Fibroblast of lung (primary cell): Measurements from ENCODE around the gene AQP1.

Experiments
- EZH2 ChIP-seq: IDR thresholded peaks from 2 replicates; pipeline ENCODE4 v1.5.1; 2012; ENCODE audit warnings: low read length, control low read depth, mild to moderate bottlenecking; ENCODE audit errors: missing control alignments
- TF ChIP-seq, protein P1 (sequence below), 2 donors: IDR thresholded peaks in 1 of 2; conservative IDR thresholded peaks in 1 of 2; 1 replicate in 1 of 2; 2 replicates in 1 of 2; pipeline ENCODE4 v1.5.1; 2011 to 2012; ENCODE audit warnings: low read length in 2 of 2, control low read depth in 1 of 2, inconsistent platforms in 1 of 2, low read depth in 1 of 2, mild to moderate bottlenecking in 1 of 2

DNA sequence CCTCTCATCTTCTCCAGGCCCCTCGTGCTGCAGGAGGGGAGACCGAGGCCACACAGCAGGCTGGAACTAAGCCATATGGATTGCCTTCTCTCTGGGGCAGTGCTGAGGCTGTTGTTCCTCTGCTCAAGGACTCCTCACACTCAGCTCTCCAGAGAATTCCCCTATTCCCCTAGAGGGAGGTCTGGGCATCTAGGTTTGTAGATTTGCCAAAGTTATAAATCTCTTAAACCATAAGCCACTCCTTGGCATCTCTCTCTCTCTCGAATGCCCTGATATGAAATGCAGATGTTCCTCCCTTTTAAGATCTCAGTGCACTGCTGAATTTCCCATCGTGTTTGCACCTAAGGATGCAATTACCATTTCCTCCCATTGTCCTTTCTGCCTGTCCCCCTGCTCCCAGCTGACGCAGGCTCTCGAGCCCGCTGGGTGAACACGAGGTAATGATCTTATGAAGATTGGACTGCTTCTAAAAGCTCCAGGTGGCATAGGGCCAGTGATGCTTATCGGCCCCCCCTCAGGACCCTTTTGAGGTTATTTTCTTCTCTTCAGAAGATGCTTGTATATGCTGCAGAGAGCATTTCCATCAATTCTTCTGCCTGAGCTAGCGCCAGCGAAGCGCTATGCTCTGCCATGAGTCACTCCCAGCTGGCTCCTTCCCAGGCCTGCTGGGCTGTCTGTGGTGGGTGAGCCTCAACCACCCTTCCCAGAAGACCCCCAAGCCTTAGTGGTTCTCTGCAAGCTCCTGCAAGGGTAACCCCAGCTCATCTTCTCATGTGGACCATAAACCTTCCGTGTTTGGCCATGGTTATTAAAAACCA is 41.6 kb upstream of the AQP1 start:
- TF ChIP-seq, protein P1, sequence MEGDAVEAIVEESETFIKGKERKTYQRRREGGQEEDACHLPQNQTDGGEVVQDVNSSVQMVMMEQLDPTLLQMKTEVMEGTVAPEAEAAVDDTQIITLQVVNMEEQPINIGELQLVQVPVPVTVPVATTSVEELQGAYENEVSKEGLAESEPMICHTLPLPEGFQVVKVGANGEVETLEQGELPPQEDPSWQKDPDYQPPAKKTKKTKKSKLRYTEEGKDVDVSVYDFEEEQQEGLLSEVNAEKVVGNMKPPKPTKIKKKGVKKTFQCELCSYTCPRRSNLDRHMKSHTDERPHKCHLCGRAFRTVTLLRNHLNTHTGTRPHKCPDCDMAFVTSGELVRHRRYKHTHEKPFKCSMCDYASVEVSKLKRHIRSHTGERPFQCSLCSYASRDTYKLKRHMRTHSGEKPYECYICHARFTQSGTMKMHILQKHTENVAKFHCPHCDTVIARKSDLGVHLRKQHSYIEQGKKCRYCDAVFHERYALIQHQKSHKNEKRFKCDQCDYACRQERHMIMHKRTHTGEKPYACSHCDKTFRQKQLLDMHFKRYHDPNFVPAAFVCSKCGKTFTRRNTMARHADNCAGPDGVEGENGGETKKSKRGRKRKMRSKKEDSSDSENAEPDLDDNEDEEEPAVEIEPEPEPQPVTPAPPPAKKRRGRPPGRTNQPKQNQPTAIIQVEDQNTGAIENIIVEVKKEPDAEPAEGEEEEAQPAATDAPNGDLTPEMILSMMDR (conservative IDR thresholded peaks at IDR 0.05 in 1 of 2, IDR thresholded peaks at IDR 0.05 in 1 of 2; ENCODE audit: low read depth in 1 of 2, low read length in 2 of 2) = no peak
- TF ChIP-seq EZH2 = no peak
